WTC11 (cell line): ENCODE measurements around the gene TRMT2A. TPM values are rescaled to one million over a fixed set of nuclear protein-coding genes. Genes with fewer than 3 reads are reported as not detected.

ENCODE experiments used
- ATAC-seq: fragments of 200-7000 bp; cut with Tn5 transposase; 2 replicates; pipeline ENCODE4 v1.10.0; 2021; ENCODE audit warnings: mild to moderate bottlenecking, moderate library complexity
- CTCF ChIA-PET: fragments of 300-600 bp; sonication (Branson Sonifier 250); formaldehyde crosslinking; loops from one replicate; lab custom pipeline; 2021; ENCODE audit warnings: antibody characterized with exemption; lab: Charles Lee
- POLR2A ChIA-PET: fragments of 350-600 bp; sonication (Branson Sonifier 250); formaldehyde crosslinking; loops from one replicate; lab custom pipeline; 2021; ENCODE audit warnings: antibody characterized with exemption; lab: Charles Lee
- DNase-seq: peaks from one replicate; pipeline ENCODE4 v3.0.0; 2021; ENCODE audit warnings: low spot score
- H3K27ac Mint-ChIP-seq: 2 replicates; pipeline ENCODE4 v1.8.0; 2021; ENCODE audit warnings: mixed read lengths
- H3K27me3 Mint-ChIP-seq: 2 replicates; pipeline ENCODE4 v1.8.0; 2021; ENCODE audit warnings: low read depth, mild to moderate bottlenecking, moderate library complexity, mixed read lengths
- H3K36me3 Mint-ChIP-seq: 2 replicates; pipeline ENCODE4 v1.8.0; 2021; ENCODE audit warnings: mixed read lengths
- H3K4me1 Mint-ChIP-seq: 2 replicates; pipeline ENCODE4 v1.8.0; 2022; ENCODE audit warnings: mixed read lengths
- H3K4me3 Mint-ChIP-seq: 2 replicates; pipeline ENCODE4 v1.8.0; 2021; ENCODE audit warnings: mild to moderate bottlenecking, moderate library complexity, mixed read lengths
- H3K9me3 Mint-ChIP-seq: 2 replicates; pipeline ENCODE4 v1.8.0; 2021; ENCODE audit warnings: mixed read lengths
- CBFB ChIP-seq: sonication (generic); formaldehyde crosslinking; IDR thresholded peaks from 2 replicates; pipeline ENCODE4 v1.8.1; 2022; ENCODE audit warnings: mild to moderate bottlenecking, low read depth, missing genetic modification reagents
- CREM ChIP-seq: sonication (generic); formaldehyde crosslinking; IDR thresholded peaks from 2 replicates; pipeline ENCODE4 v1.8.1; 2022; ENCODE audit warnings: mild to moderate bottlenecking, missing genetic modification reagents, moderate library complexity
- E2F1 ChIP-seq: sonication (generic); formaldehyde crosslinking; IDR thresholded peaks from 2 replicates; pipeline ENCODE4 v1.8.0; 2022; ENCODE audit warnings: mild to moderate bottlenecking, missing genetic modification reagents
- EMX1 ChIP-seq: fragments of 250-450 bp; sonication (Bioruptor Pico); IDR thresholded peaks from 2 replicates; pipeline ENCODE4 v1.8.0; 2021; ENCODE audit warnings: mild to moderate bottlenecking
- FOXK1 ChIP-seq: sonication (generic); formaldehyde crosslinking; IDR thresholded peaks from 2 replicates; pipeline ENCODE4 v1.8.0; 2022; ENCODE audit warnings: mild to moderate bottlenecking, moderate library complexity, missing genetic modification reagents
- HMGXB4 ChIP-seq: sonication (generic); formaldehyde crosslinking; IDR thresholded peaks from 2 replicates; pipeline ENCODE4 v1.8.1; 2023; ENCODE audit warnings: mild to moderate bottlenecking, moderate library complexity, missing genetic modification reagents
- IRF1 ChIP-seq: sonication (generic); formaldehyde crosslinking; IDR thresholded peaks from 2 replicates; pipeline ENCODE4 v1.8.0; 2023; ENCODE audit warnings: missing genetic modification reagents
- JUN ChIP-seq: sonication (generic); formaldehyde crosslinking; IDR thresholded peaks from 2 replicates; pipeline ENCODE4 v1.8.0; 2023; ENCODE audit warnings: mild to moderate bottlenecking, missing genetic modification reagents
- MAX ChIP-seq: sonication (generic); formaldehyde crosslinking; IDR thresholded peaks from 2 replicates; pipeline ENCODE4 v1.8.0; 2022; ENCODE audit warnings: mild to moderate bottlenecking, missing genetic modification reagents
- MLX ChIP-seq: sonication (generic); formaldehyde crosslinking; IDR thresholded peaks from 2 replicates; pipeline ENCODE4 v1.8.1; 2023; ENCODE audit warnings: mild to moderate bottlenecking, missing genetic modification reagents, moderate library complexity
- NR1H2 ChIP-seq: sonication (generic); formaldehyde crosslinking; IDR thresholded peaks from 2 replicates; pipeline ENCODE4 v1.9.0; 2021; ENCODE audit warnings: mild to moderate bottlenecking, moderate library complexity, missing genetic modification reagents
- OVOL2 ChIP-seq: fragments of 250-450 bp; sonication (Bioruptor Pico); IDR thresholded peaks from 2 replicates; pipeline ENCODE4 v1.9.0; 2021; ENCODE audit warnings: mild to moderate bottlenecking, borderline replicate concordance
- PREB ChIP-seq: sonication (generic); formaldehyde crosslinking; IDR thresholded peaks from 2 replicates; pipeline ENCODE4 v1.8.1; 2022; ENCODE audit warnings: mild to moderate bottlenecking, missing genetic modification reagents, moderate library complexity, borderline replicate concordance
- RORB ChIP-seq: fragments of 250-450 bp; sonication (Bioruptor Pico); IDR thresholded peaks from 2 replicates; pipeline ENCODE4 v1.9.0; 2021; ENCODE audit warnings: mild to moderate bottlenecking
- SOX15 ChIP-seq: fragments of 250-450 bp; sonication (Bioruptor Pico); IDR thresholded peaks from 2 replicates; pipeline ENCODE4 v1.9.0; 2021; ENCODE audit warnings: mild to moderate bottlenecking
- USF2 ChIP-seq: sonication (generic); formaldehyde crosslinking; IDR thresholded peaks from 2 replicates; pipeline ENCODE4 v1.8.1; 2023; ENCODE audit warnings: mild to moderate bottlenecking, missing genetic modification reagents, moderate library complexity
- ZNF219 ChIP-seq: sonication (generic); formaldehyde crosslinking; IDR thresholded peaks from 2 replicates; pipeline ENCODE4 v1.8.0; 2023; ENCODE audit warnings: missing genetic modification reagents, mild to moderate bottlenecking, borderline replicate concordance
- ZNF232 ChIP-seq: sonication (generic); formaldehyde crosslinking; IDR thresholded peaks from 2 replicates; pipeline ENCODE4 v1.8.0; 2022; ENCODE audit warnings: mild to moderate bottlenecking, missing genetic modification reagents
- ZNF671 ChIP-seq: fragments of 250-450 bp; sonication (Bioruptor Pico); IDR thresholded peaks from 2 replicates; pipeline ENCODE4 v1.8.0; 2021; ENCODE audit warnings: mild to moderate bottlenecking
- total RNA-seq: library from RNA; stranded (reverse); gene quantifications from 3 replicates; pipeline ENCODE4 v1.2.3, GENCODE V29; 2021

The TRMT2A gene
- total RNA-seq, 1 experiment from 2014 or later: 68.6 TPM

- ATAC-seq (no peak), DNase-seq (no peak)
- ChIA-PET CTCF (no interaction called here), POLR2A (no interaction called here)
- Mint-ChIP-seq H3K27me3 (peaks cover 9% of the 10 kb centered on the region), H3K27ac (no peak overlapping the region), H3K9me3 (no peaks in the 10 kb centered on the region), H3K4me3 (no peak overlapping the region), H3K36me3 (no peaks in the 10 kb centered on the region), H3K4me1 (no peaks in the 10 kb centered on the region)
- TF ChIP-seq ZNF232 (CRISPR knock-in tag) (no peak), MAX (CRISPR knock-in tag) (no peak), FOXK1 (CRISPR knock-in tag) (no peak), ZNF671 (CRISPR knock-in tag) (no peak), MLX (CRISPR knock-in tag) (no peak), NR1H2 (no peak), E2F1 (no peak), OVOL2 (no peak), IRF1 (CRISPR knock-in tag) (no peak), EMX1 (CRISPR knock-in tag) (no peak), CREM (CRISPR knock-in tag) (no peak), HMGXB4 (CRISPR knock-in tag) (no peak), JUN (no peak), ZNF219 (CRISPR knock-in tag) (no peak), SOX15 (CRISPR knock-in tag) (no peak), CBFB (CRISPR knock-in tag) (no peak), RORB (CRISPR knock-in tag) (no peak)
Measured at GRCh38 chr22:20065896-20066616, 51.0 kb downstream of the TRMT2A start.

GRCh38 chr22:20064545-20065262, 52.3 kb downstream of the TRMT2A start:
- no peak for DNase-seq
- Mint-ChIP-seq H3K27me3 (peaks cover 9% of the 10 kb centered on the region), H3K4me3 (no peak overlapping the region), H3K27ac (no peak overlapping the region)
- POLR2A ChIA-PET: no interaction called here
- no peak for TF ChIP-seq PREB (CRISPR knock-in tag)
- TF ChIP-seq USF2: no peak
- TF ChIP-seq, all 79 proteins: peak for 0
- no peaks in the 10 kb centered on the region for H3K36me3 Mint-ChIP-seq
- H3K9me3 Mint-ChIP-seq: no peaks in the 10 kb centered on the region
- H3K4me1 Mint-ChIP-seq: no peaks in the 10 kb centered on the region
- CTCF ChIA-PET: no interaction called here
- ATAC-seq: no peak
